HCT116 (cell line): Measurements from ENCODE around the gene HSDL2. TPM values are rescaled to one million over a fixed set of nuclear protein-coding genes. Genes with fewer than 3 reads are reported as not detected.

Experiments
- ATAC-seq: fragments of 200-7000 bp; cut with Tn5 transposase; 2 replicates; pipeline ENCODE4 v1.9.1; 2020; ENCODE audit warnings: mild to moderate bottlenecking, moderate library complexity
- BruUV-seq: library from RNA; stranded (reverse); fragments of 400-500 nt; replicated peaks from 2 replicates; lab custom pipeline; 2021; lab: Mats Ljungman, UMichigan
- CTCF ChIA-PET: fragments of 300-600 bp; sonication (Branson Sonifier 250); formaldehyde crosslinking; loops from one replicate; lab custom pipeline; 2021; ENCODE audit warnings: antibody characterized with exemption; lab: Charles Lee
- POLR2A ChIA-PET: fragments of 300-600, 350-600 bp; sonication (Branson Sonifier 250); formaldehyde crosslinking; loops from one replicate; lab custom pipeline; 2021; ENCODE audit warnings: antibody characterized with exemption; lab: Charles Lee
- RAD21 ChIA-PET, 2 experiments: fragments of 300-600 bp; sonication (Branson Sonifier 250); formaldehyde crosslinking; loops; one replicate each; lab custom pipeline; 2023; ENCODE audit warnings: low total read pairs in 2 of 2; ENCODE audit not compliant: uncharacterized antibody in 2 of 2, unreplicated experiment in 2 of 2, low non-redundant PET in 1 of 2; lab: Charles Lee
- DNase-seq: peaks from one replicate; pipeline ENCODE4 v3.0.0-alpha.2; 2010; ENCODE audit warnings: low read depth, low spot score
- H2AFZ ChIP-seq: fragments of 200-600 bp; shearing (Covaris generic), sonication (generic); 2 replicates; pipeline ENCODE4 v1.6.1; 2017; ENCODE audit warnings: low read depth, mixed run types, mixed read lengths, antibody characterized with exemption, low read length; ENCODE audit not compliant: poor library complexity, severe bottlenecking
- H3K27ac ChIP-seq: 2 replicates; pipeline ENCODE4 v1.5.1; 2012; ENCODE audit warnings: low read depth, low read length
- H3K27me3 ChIP-seq: fragments of 200-600 bp; sonication (generic); 2 replicates; pipeline ENCODE4 v1.6.1; 2016; ENCODE audit warnings: mixed run types, low read length, mixed read lengths; ENCODE audit not compliant: insufficient read depth
- H3K36me3 ChIP-seq, 2 experiments: fragments of 200-500 bp in 1 of 2; fragments of 200-600 bp in 1 of 2; sonication (Bioruptor generic) in 1 of 2; sonication (generic) in 1 of 2; 2 replicates each; pipeline versions ENCODE4 v1.5.1 to v1.6.1; 2014 to 2016; ENCODE audit warnings: low read length in 2 of 2, inconsistent platforms in 1 of 2, mixed read lengths in 1 of 2, mixed run types in 1 of 2; ENCODE audit not compliant: insufficient read depth in 2 of 2, control insufficient read depth in 1 of 2
- H3K4me1 ChIP-seq, 2 experiments: fragments of 200-600 bp in 1 of 2; sonication (generic) in 1 of 2; 2 replicates each; pipeline versions ENCODE4 v1.5.1 to v1.6.1; 2012 to 2017; ENCODE audit warnings: low read length in 2 of 2, inconsistent platforms in 1 of 2, mild to moderate bottlenecking in 1 of 2, mixed read lengths in 1 of 2, mixed run types in 1 of 2, moderate library complexity in 1 of 2; ENCODE audit not compliant: insufficient read depth in 2 of 2, control insufficient read depth in 1 of 2
- H3K4me2 ChIP-seq: fragments of 200-600 bp; sonication (generic); 2 replicates; pipeline ENCODE4 v1.6.1; 2017; ENCODE audit warnings: mixed run types, low read length, mixed read lengths
- H3K4me3 ChIP-seq, 2 experiments: fragments of 200-600 bp in 1 of 2; sonication (generic) in 1 of 2; replicated peaks in 1 of 2; 2 replicates each; pipeline ENCODE4 v1.5.1; 2011 to 2016; ENCODE audit warnings: low read length in 2 of 2, control low read depth in 1 of 2, low read depth in 1 of 2, mild to moderate bottlenecking in 1 of 2, mixed read lengths in 1 of 2, mixed run types in 1 of 2
- H3K79me2 ChIP-seq: fragments of 200-600 bp; sonication (generic); 2 replicates; pipeline ENCODE4 v1.6.1; 2017; ENCODE audit warnings: mild to moderate bottlenecking, mixed run types, low read length, moderate library complexity, mixed read lengths; ENCODE audit not compliant: insufficient read depth
- H3K9ac ChIP-seq: fragments of 200-600 bp; sonication (generic); 2 replicates; pipeline ENCODE4 v1.6.1; 2016; ENCODE audit warnings: low read length, mixed read lengths
- H3K9me2 ChIP-seq: fragments of 200-600 bp; sonication (generic), shearing (Covaris generic); 2 replicates; pipeline ENCODE4 v1.6.1; 2017; ENCODE audit warnings: mixed run types, mild to moderate bottlenecking, moderate library complexity; ENCODE audit not compliant: insufficient read depth
- H3K9me3 ChIP-seq, 2 experiments: fragments of 200-500 bp in 1 of 2; fragments of 200-600 bp in 1 of 2; sonication (Bioruptor generic) in 1 of 2; sonication (generic) in 1 of 2; 2 replicates each; pipeline ENCODE4 v1.6.1; 2014 to 2017; ENCODE audit warnings: low read length in 2 of 2, mixed read lengths in 2 of 2, inconsistent platforms in 1 of 2, low read depth in 1 of 2, mild to moderate bottlenecking in 1 of 2, mixed run types in 1 of 2, moderate library complexity in 1 of 2; ENCODE audit not compliant: control insufficient read depth in 1 of 2, insufficient read depth in 1 of 2
- H4K20me1 ChIP-seq: fragments of 200-600 bp; sonication (generic), shearing (Covaris generic); 2 replicates; pipeline ENCODE4 v1.6.1; 2017; ENCODE audit warnings: mixed run types, mild to moderate bottlenecking, moderate library complexity; ENCODE audit not compliant: insufficient read depth
- CEBPB ChIP-seq: IDR thresholded peaks from 2 replicates; pipeline ENCODE4 v1.6.1; 2012; ENCODE audit warnings: low read depth
- EGR1 ChIP-seq: IDR thresholded peaks from 2 replicates; pipeline ENCODE4 v1.6.1; 2012; ENCODE audit warnings: low read depth
- ELF1 ChIP-seq: IDR thresholded peaks from 2 replicates; pipeline ENCODE4 v1.6.1; 2012; ENCODE audit warnings: low read depth, borderline replicate concordance
- EZH2phosphoT487 ChIP-seq: fragments of 200-600 bp; IDR thresholded peaks from 2 replicates; pipeline ENCODE4 v1.6.1; 2018; ENCODE audit warnings: antibody characterized with exemption, borderline replicate concordance
- FOSL1 ChIP-seq: IDR thresholded peaks from 2 replicates; pipeline ENCODE4 v1.6.1; 2012; ENCODE audit warnings: low read depth
- SP1 ChIP-seq: IDR thresholded peaks from 2 replicates; pipeline ENCODE4 v1.6.1; 2012; ENCODE audit warnings: low read depth
- SRF ChIP-seq: IDR thresholded peaks from 2 replicates; pipeline ENCODE4 v1.6.1; 2012; ENCODE audit warnings: low read depth
- TCF7L2 ChIP-seq: IDR thresholded peaks from 2 replicates; pipeline ENCODE4 v1.7.0; 2011; ENCODE audit warnings: borderline replicate concordance, inconsistent platforms; ENCODE audit not compliant: insufficient read depth, insufficient read length; ENCODE audit errors: extremely low read depth
- intact Hi-C: fragments of 100-400 bp; cut with micrococcal nuclease; formaldehyde crosslinking; loops from 2 replicates; pipeline ENCODE4 v1.10.0; 2022
- total RNA-seq: library from RNA; stranded (reverse); gene quantifications from one replicate; pipeline ENCODE4 v1.2.1, GENCODE V29; 2021; ENCODE audit not compliant: unreplicated experiment
- TF ChIP-seq, protein P1 (sequence below), 3 experiments: fragments of 200-600 bp in 1 of 3; sonication (generic) in 1 of 3; IDR thresholded peaks in 2 of 3; conservative IDR thresholded peaks in 1 of 3; 2 replicates each; pipeline ENCODE4 v1.5.1; 2012 to 2017; ENCODE audit warnings: low read depth in 2 of 3, low read length in 2 of 3, antibody characterized with exemption in 1 of 3, borderline replicate concordance in 1 of 3, control low read depth in 1 of 3, mild to moderate bottlenecking in 1 of 3, mixed read lengths in 1 of 3, mixed run types in 1 of 3, moderate library complexity in 1 of 3; ENCODE audit not compliant: insufficient read depth in 1 of 3
- TF ChIP-seq, protein P2 (sequence below): IDR thresholded peaks from 2 replicates; pipeline ENCODE4 v1.6.1; 2011; ENCODE audit warnings: mild to moderate bottlenecking, low read length, moderate library complexity; ENCODE audit not compliant: insufficient replicate concordance; ENCODE audit errors: extremely low read depth

Gene HSDL2
- total RNA-seq, 1 experiment from 2014 or later: 33.9 TPM

DNA sequence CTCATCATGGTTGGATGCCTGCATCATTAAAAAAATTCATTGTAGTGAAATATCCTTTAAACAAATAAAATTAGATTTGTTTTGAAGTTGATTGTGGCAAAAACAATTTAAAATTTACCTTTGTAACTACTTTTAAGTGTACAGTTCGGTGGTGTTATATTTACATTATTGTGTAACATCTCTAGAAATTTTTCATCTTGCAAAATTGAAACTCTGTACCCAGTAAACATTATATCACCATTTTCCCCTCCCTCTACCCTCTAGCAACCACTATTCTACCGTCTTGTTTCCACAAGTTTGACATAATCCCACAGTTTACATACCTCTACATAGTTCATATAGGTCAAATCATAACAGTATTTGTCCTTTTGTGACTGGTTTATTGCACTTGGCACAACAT lies 104.7 kb downstream of the HSDL2 start:
- CTCF ChIA-PET: no interaction called here
- Histone ChIP-seq H3K27ac (no peak overlapping the region), H3K9ac (no peak overlapping the region), H3K79me2 (peaks cover 21% of the 10 kb centered on the region), H2AFZ (no peak overlapping the region), H3K4me2 (no peak overlapping the region), H4K20me1 (peaks cover 2% of the 10 kb centered on the region), H3K9me3 (no peaks in the 10 kb centered on the region), H3K4me1 (peaks cover 5 to 13% of the 10 kb centered on the region in 2 experiments), H3K36me3 (no peaks in the 10 kb centered on the region), H3K27me3 (no peaks in the 10 kb centered on the region), H3K4me3 (no peak overlapping the region), H3K9me2 (no peaks in the 10 kb centered on the region)
- no peak for ATAC-seq
- RAD21 ChIA-PET: no interaction called here
- TF ChIP-seq, protein P1, sequence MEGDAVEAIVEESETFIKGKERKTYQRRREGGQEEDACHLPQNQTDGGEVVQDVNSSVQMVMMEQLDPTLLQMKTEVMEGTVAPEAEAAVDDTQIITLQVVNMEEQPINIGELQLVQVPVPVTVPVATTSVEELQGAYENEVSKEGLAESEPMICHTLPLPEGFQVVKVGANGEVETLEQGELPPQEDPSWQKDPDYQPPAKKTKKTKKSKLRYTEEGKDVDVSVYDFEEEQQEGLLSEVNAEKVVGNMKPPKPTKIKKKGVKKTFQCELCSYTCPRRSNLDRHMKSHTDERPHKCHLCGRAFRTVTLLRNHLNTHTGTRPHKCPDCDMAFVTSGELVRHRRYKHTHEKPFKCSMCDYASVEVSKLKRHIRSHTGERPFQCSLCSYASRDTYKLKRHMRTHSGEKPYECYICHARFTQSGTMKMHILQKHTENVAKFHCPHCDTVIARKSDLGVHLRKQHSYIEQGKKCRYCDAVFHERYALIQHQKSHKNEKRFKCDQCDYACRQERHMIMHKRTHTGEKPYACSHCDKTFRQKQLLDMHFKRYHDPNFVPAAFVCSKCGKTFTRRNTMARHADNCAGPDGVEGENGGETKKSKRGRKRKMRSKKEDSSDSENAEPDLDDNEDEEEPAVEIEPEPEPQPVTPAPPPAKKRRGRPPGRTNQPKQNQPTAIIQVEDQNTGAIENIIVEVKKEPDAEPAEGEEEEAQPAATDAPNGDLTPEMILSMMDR (IDR thresholded peaks at IDR 0.05 in 2 of 3, conservative IDR thresholded peaks at IDR 0.05 in 1 of 3; ENCODE audit: borderline replicate concordance in 1 of 3, insufficient read depth in 1 of 3, low read depth in 2 of 3, low read length in 2 of 3): no peak
- TF ChIP-seq SP1: no peak
- no peak for TF ChIP-seq EZH2phosphoT487
- TF ChIP-seq SRF: no peak
- TF ChIP-seq FOSL1: no peak
- no peak for DNase-seq
- intact Hi-C loops: loop anchor here (10.0 kb wide), 1 partner anchor 230 kb away; the partner anchor contains the start of gene INIP
- BruUV-seq: no TSS peak
- POLR2A ChIA-PET: interaction anchor here (1.2 kb wide), 1 partner anchor 105 kb away, joined by 3 read pairs; no protein-coding TSS in a partner anchor

DNA sequence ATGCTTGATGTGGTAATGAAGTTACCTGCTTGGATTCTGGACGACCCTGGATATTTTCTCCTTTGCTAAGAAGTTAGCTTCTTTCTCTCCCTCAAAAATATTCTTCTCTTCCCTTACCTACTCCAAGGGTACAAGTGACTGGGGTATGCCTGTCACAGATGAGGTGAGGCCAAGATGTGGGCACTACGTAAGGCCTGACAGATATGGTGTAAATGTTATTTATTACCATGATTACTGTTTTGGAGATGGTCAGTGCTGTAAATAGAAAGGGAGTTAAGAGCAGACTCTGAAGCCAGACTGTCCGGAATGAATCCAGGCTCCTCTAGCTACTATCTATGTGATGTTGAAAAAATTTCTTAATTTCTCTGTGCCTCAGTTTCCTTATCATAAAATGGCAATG lies 105.7 kb downstream of the HSDL2 start:
- Histone ChIP-seq H2AFZ (no peak overlapping the region), H3K9me2 (no peaks in the 10 kb centered on the region), H3K4me2 (peak overlapping the region; percentile 87), H3K9me3 (no peaks in the 10 kb centered on the region), H3K79me2 (peaks cover 31% of the 10 kb centered on the region), H3K27ac (peak overlapping the region; percentile 81; the same call in 1 of the 2 replicates), H3K27me3 (no peaks in the 10 kb centered on the region), H3K4me1 (peaks cover 5 to 13% of the 10 kb centered on the region in 2 experiments), H4K20me1 (peaks cover 6% of the 10 kb centered on the region), H3K4me3 (peak overlapping the region; percentile 76 to 78), H3K36me3 (no peaks in the 10 kb centered on the region), H3K9ac (peak overlapping the region; percentile 81)
- no peak for ATAC-seq
- RAD21 ChIA-PET: no interaction called here
- CTCF ChIA-PET: interaction anchor here (0.6 to 1.3 kb wide), 2 partner anchors 9 to 83 kb away, joined by 4 to 5 read pairs; no protein-coding TSS in a partner anchor
- POLR2A ChIA-PET: no interaction called here
- no peak for TF ChIP-seq CEBPB
- no peak for TF ChIP-seq TCF7L2
- TF ChIP-seq, protein P2, sequence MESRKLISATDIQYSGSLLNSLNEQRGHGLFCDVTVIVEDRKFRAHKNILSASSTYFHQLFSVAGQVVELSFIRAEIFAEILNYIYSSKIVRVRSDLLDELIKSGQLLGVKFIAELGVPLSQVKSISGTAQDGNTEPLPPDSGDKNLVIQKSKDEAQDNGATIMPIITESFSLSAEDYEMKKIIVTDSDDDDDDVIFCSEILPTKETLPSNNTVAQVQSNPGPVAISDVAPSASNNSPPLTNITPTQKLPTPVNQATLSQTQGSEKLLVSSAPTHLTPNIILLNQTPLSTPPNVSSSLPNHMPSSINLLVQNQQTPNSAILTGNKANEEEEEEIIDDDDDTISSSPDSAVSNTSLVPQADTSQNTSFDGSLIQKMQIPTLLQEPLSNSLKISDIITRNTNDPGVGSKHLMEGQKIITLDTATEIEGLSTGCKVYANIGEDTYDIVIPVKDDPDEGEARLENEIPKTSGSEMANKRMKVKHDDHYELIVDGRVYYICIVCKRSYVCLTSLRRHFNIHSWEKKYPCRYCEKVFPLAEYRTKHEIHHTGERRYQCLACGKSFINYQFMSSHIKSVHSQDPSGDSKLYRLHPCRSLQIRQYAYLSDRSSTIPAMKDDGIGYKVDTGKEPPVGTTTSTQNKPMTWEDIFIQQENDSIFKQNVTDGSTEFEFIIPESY: no peak
- no peak for TF ChIP-seq ELF1
- TF ChIP-seq EGR1: no peak
- no peak for TF ChIP-seq SRF
- BruUV-seq: no TSS peak
- intact Hi-C loops: loop anchor here (10.0 kb wide), 1 partner anchor 229 kb away; the partner anchor contains the start of gene INIP
- no peak for DNase-seq
